Osteocyte (in vitro differentiated cells): ENCODE measurements around the gene SMIM3. TPM values are rescaled to one million over a fixed set of nuclear protein-coding genes. Genes with fewer than 3 reads are reported as not detected.
"Not testable (repeated sequence)": the region's sequence is repeated elsewhere in the genome, so short reads cannot be mapped to it uniquely, and the experiment has no call there.

ENCODE experiments used
- DNase-seq: peaks from one replicate; pipeline ENCODE4 v3.0.0; 2021; ENCODE audit warnings: mixed read lengths; ENCODE audit not compliant: unreplicated experiment; ENCODE audit errors: extremely low spot score
- H3K27ac Mint-ChIP-seq: one replicate; pipeline ENCODE4 v1.8.0; 2021; ENCODE audit warnings: mild to moderate bottlenecking, mixed read lengths; ENCODE audit not compliant: unreplicated experiment
- H3K27me3 Mint-ChIP-seq: one replicate; pipeline ENCODE4 v1.8.0; 2021; ENCODE audit warnings: mixed read lengths; ENCODE audit not compliant: unreplicated experiment
- H3K36me3 Mint-ChIP-seq: one replicate; pipeline ENCODE4 v1.8.0; 2021; ENCODE audit warnings: mixed read lengths; ENCODE audit not compliant: unreplicated experiment
- H3K4me1 Mint-ChIP-seq: one replicate; pipeline ENCODE4 v1.8.0; 2021; ENCODE audit warnings: mixed read lengths; ENCODE audit not compliant: unreplicated experiment
- H3K4me3 Mint-ChIP-seq: one replicate; pipeline ENCODE4 v1.8.0; 2021; ENCODE audit warnings: mild to moderate bottlenecking, moderate library complexity, mixed read lengths; ENCODE audit not compliant: unreplicated experiment
- H3K9me3 Mint-ChIP-seq: one replicate; pipeline ENCODE4 v1.8.0; 2021; ENCODE audit warnings: mixed read lengths; ENCODE audit not compliant: unreplicated experiment
- CTCF ChIP-seq: fragments of 200-600 bp; sonication (generic); IDR thresholded peaks from 2 replicates; pipeline ENCODE4 v1.5.0; 2021; ENCODE audit warnings: antibody characterized with exemption, mild to moderate bottlenecking, moderate library complexity
- total RNA-seq: library from RNA; stranded (reverse); gene quantifications from 2 replicates; pipeline ENCODE4 v1.2.1, GENCODE V29; 2021

Gene SMIM3
- total RNA-seq, 1 donor from 2014 or later, result 4.0 TPM

- peaks cover 47% of the 10 kb centered on the region for H3K36me3 Mint-ChIP-seq
- H3K4me1 Mint-ChIP-seq, result peaks cover 3% of the 10 kb centered on the region
- H3K27me3 Mint-ChIP-seq, result no peaks in the 10 kb centered on the region
- peaks cover 9% of the 10 kb centered on the region for H3K9me3 Mint-ChIP-seq
- no peak overlapping the region for H3K4me3 Mint-ChIP-seq
- DNase-seq, result no peak
- TF ChIP-seq CTCF, result no peak
- no peak overlapping the region for H3K27ac Mint-ChIP-seq
Observed at GRCh38 chr5:150738862-150739261, 39.7 kb upstream of the SMIM3 start.

GRCh38 chr5:150740992-150741391 is 37.6 kb upstream of the SMIM3 start:
- H3K4me1 Mint-ChIP-seq, result peaks cover 3% of the 10 kb centered on the region
- H3K4me3 Mint-ChIP-seq, result no peak overlapping the region
- DNase-seq, result no peak
- no peaks in the 10 kb centered on the region for H3K27me3 Mint-ChIP-seq
- TF ChIP-seq CTCF, result no peak
- peaks cover 11% of the 10 kb centered on the region for H3K9me3 Mint-ChIP-seq
- H3K36me3 Mint-ChIP-seq, result peaks cover 38% of the 10 kb centered on the region
- no peak overlapping the region for H3K27ac Mint-ChIP-seq

- not testable (repeated sequence) for H3K4me3 Mint-ChIP-seq, H3K4me1 Mint-ChIP-seq, H3K9me3 Mint-ChIP-seq, H3K27ac Mint-ChIP-seq, DNase-seq, H3K27me3 Mint-ChIP-seq
- peaks cover 23% of the 10 kb centered on the region for H3K36me3 Mint-ChIP-seq
Observed at GRCh38 chr5:150742455-150743141, 36.0 kb upstream of the SMIM3 start.

GRCh38 chr5:150743142-150743488 is 35.4 kb upstream of the SMIM3 start:
- peaks cover 20% of the 10 kb centered on the region for H3K36me3 Mint-ChIP-seq
- H3K4me1 Mint-ChIP-seq, DNase-seq, H3K4me3 Mint-ChIP-seq, H3K27ac Mint-ChIP-seq, H3K9me3 Mint-ChIP-seq, H3K27me3 Mint-ChIP-seq: not testable (repeated sequence)

GRCh38 chr5:150750469-150750868 is 28.1 kb upstream of the SMIM3 start:
- peaks cover 42% of the 10 kb centered on the region for H3K36me3 Mint-ChIP-seq
- H3K4me1 Mint-ChIP-seq, result peaks cover 4% of the 10 kb centered on the region
- no peaks in the 10 kb centered on the region for H3K27me3 Mint-ChIP-seq
- H3K9me3 Mint-ChIP-seq, result peaks cover 1% of the 10 kb centered on the region
- H3K4me3 Mint-ChIP-seq, result no peak overlapping the region
- no peak for TF ChIP-seq CTCF
- H3K27ac Mint-ChIP-seq, result no peak overlapping the region
- no peak for DNase-seq

GRCh38 chr5:150751096-150751891 is 27.3 kb upstream of the SMIM3 start:
- Mint-ChIP-seq H3K4me1 (peaks cover 8% of the 10 kb centered on the region), H3K4me3 (no peak overlapping the region), H3K27ac (no peak overlapping the region), H3K9me3 (no peaks in the 10 kb centered on the region), H3K27me3 (no peaks in the 10 kb centered on the region), H3K36me3 (peaks cover 47% of the 10 kb centered on the region)
- no peak for TF ChIP-seq CTCF
- DNase-seq, result no peak
